Nephron progenitor cell (in vitro differentiated cells): ENCODE results near the gene NET1.

Experiments used
- DNase-seq: peaks from one replicate; pipeline ENCODE4 v3.0.0; 2021
- H3K27ac Mint-ChIP-seq: 2 replicates; pipeline ENCODE4 v1.8.0; 2021; ENCODE audit warnings: mild to moderate bottlenecking, moderate library complexity, mixed read lengths
- H3K27me3 Mint-ChIP-seq: 2 replicates; pipeline ENCODE4 v1.8.0; 2021; ENCODE audit warnings: mild to moderate bottlenecking, low read depth, mixed read lengths; ENCODE audit not compliant: poor library complexity
- H3K36me3 Mint-ChIP-seq: 2 replicates; pipeline ENCODE4 v1.8.0; 2021; ENCODE audit warnings: low read depth, mixed read lengths
- H3K4me1 Mint-ChIP-seq: 2 replicates; pipeline ENCODE4 v1.8.0; 2021; ENCODE audit warnings: mixed read lengths
- H3K4me3 Mint-ChIP-seq: 2 replicates; pipeline ENCODE4 v1.8.0; 2021; ENCODE audit warnings: mild to moderate bottlenecking, moderate library complexity, mixed read lengths
- H3K9me3 Mint-ChIP-seq: 2 replicates; pipeline ENCODE4 v1.8.0; 2021; ENCODE audit warnings: mild to moderate bottlenecking, moderate library complexity, mixed read lengths
- TF ChIP-seq, protein P1 (sequence below): fragments of 200-600 bp; sonication (generic); IDR thresholded peaks from 2 replicates; pipeline ENCODE4 v1.5.0; 2021; ENCODE audit warnings: antibody characterized with exemption

NET1 gene

DNA sequence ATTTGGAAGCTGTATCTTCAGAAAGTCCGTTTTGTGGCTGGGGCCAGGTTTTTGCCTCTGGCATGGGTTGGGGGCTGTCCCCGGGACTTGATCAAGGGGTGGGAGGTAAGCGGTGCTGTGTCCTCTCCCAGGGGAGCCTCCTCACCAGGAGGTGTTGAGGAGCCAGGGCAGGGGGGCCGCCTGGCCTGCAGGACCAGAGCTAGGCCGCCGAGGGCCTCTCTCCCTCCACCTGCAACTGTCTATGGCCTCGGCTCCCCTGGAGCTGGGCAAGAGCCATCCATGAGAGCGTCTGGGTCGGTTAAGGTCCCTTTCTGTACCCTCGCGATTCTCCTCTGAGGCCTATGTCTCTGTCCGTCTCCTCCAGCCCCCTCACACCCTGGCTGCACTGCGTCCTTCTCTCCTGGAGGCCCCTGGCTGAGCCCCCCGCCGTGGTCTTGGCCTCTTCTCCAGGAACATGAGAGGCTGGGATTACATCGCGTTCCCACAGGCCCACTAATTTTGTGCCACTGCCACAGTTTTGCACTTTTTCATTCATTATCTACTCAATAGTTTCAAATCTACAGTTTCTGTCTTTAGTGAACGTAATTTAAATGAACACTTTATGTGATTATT is 66.4 kb downstream of the NET1 start:
- TF ChIP-seq, protein P1, sequence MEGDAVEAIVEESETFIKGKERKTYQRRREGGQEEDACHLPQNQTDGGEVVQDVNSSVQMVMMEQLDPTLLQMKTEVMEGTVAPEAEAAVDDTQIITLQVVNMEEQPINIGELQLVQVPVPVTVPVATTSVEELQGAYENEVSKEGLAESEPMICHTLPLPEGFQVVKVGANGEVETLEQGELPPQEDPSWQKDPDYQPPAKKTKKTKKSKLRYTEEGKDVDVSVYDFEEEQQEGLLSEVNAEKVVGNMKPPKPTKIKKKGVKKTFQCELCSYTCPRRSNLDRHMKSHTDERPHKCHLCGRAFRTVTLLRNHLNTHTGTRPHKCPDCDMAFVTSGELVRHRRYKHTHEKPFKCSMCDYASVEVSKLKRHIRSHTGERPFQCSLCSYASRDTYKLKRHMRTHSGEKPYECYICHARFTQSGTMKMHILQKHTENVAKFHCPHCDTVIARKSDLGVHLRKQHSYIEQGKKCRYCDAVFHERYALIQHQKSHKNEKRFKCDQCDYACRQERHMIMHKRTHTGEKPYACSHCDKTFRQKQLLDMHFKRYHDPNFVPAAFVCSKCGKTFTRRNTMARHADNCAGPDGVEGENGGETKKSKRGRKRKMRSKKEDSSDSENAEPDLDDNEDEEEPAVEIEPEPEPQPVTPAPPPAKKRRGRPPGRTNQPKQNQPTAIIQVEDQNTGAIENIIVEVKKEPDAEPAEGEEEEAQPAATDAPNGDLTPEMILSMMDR = no peak
- Mint-ChIP-seq H3K27ac (no peak overlapping the region), H3K4me1 (peaks cover 21% of the 10 kb centered on the region), H3K9me3 (no peaks in the 10 kb centered on the region), H3K27me3 (peaks cover 17% of the 10 kb centered on the region), H3K4me3 (no peak overlapping the region), H3K36me3 (no peaks in the 10 kb centered on the region)
- no peak for DNase-seq

DNA sequence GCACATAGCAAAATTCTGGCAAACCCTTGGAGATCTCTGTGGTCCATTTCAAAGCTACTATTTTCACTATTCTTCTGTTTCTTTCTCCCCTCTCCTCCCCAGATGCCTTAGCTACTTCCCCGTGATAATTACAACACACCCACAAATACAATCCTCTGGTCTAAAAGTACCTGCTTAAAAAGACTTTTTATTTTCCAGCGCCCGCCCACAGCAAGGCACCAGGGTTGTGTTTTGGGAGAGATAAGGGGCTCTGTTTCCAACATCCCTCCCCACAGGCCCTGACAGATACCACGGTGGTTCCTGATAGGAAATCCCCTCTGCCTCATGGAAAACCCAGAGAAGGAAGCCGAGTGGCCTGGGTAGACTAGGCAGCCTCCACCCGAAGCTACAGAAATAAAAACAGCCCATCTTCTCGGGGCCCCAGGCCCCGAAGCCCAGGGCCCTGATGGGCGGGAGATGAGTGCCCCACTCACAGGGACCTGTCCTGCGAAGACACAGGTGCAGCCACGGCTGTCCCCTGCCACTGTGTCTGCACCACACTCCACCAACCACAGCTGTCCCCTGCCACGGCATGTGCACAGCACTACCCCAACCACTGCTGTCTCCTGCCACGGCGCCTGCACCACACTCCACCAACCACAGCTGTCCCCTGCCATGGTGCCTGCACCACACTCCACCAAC is 67.3 kb downstream of the NET1 start:
- no peaks in the 10 kb centered on the region for H3K36me3 Mint-ChIP-seq
- no peaks in the 10 kb centered on the region for H3K9me3 Mint-ChIP-seq
- TF ChIP-seq, protein P1 = no peak
- DNase-seq = no peak
- no peak overlapping the region for H3K4me3 Mint-ChIP-seq
- peaks cover 21% of the 10 kb centered on the region for H3K4me1 Mint-ChIP-seq
- H3K27me3 Mint-ChIP-seq = peaks cover 14% of the 10 kb centered on the region
- H3K27ac Mint-ChIP-seq = no peak overlapping the region

DNA sequence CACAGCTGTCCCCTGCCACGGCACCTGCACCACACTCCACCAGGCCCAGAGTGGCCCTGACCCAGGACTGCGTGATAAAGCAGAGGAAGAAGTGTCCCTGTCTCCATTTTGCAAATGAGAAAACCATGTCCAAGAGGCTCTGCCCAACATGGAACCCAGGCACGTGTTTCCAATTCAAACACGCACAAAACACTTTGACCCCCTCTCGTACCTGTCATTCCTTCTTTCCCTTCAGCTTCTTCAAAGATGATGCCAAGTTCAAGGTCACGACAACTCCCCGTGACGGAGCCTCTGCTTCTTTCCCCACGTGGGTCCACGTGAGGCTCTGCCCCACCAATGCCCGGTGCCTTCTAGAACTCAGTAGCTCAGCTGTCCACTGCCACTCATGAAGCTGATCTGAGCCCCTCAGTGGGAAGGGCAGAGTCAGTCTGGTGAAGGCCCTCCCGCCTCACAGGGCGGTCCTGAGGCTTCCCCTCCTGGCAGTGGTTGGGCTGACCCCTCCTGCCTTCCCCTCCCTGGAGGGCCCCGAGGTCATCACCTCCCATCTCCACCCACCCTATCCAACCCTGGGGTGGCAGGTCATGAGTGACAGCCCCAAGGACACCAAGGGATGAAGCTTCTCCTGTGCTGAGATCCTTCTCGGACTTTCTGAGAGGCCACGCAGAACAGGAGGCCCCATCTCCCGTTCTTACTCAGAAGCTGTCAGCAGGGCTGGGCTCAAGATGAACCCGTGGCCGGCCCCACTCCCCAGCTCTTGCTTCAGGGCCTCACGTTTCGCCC is 68.0 kb downstream of the NET1 start:
- no peak overlapping the region for H3K4me3 Mint-ChIP-seq
- no peak for DNase-seq
- no peaks in the 10 kb centered on the region for H3K36me3 Mint-ChIP-seq
- no peak overlapping the region for H3K27ac Mint-ChIP-seq
- H3K27me3 Mint-ChIP-seq = peaks cover 14% of the 10 kb centered on the region
- no peaks in the 10 kb centered on the region for H3K9me3 Mint-ChIP-seq
- TF ChIP-seq, protein P1 = no peak
- H3K4me1 Mint-ChIP-seq = peaks cover 21% of the 10 kb centered on the region

DNA sequence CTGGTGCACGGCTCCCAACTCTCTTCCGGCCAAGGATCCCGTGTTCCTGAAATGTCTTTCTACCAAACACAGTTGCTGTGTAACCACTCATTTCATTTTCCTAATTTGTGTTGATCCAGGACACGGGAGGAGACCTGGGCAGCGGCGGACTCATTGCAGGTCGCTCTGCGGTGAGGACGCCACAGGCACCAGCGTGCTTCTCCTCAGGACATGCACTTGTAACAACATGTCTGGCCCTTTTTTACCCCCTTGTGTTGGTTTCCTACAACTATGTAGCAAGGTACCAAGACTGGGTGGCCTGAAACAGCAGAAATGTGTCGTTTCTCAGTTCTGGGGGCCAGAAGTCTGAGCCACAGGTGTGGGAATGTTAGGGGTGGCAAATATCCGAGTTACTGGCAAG is 68.8 kb downstream of the NET1 start:
- TF ChIP-seq, protein P1 = no peak
- Mint-ChIP-seq H3K36me3 (no peaks in the 10 kb centered on the region), H3K9me3 (no peaks in the 10 kb centered on the region), H3K4me1 (peaks cover 24% of the 10 kb centered on the region), H3K4me3 (no peak overlapping the region), H3K27ac (peak overlapping the region; percentile 89), H3K27me3 (peaks cover 16% of the 10 kb centered on the region)
- no peak for DNase-seq

DNA sequence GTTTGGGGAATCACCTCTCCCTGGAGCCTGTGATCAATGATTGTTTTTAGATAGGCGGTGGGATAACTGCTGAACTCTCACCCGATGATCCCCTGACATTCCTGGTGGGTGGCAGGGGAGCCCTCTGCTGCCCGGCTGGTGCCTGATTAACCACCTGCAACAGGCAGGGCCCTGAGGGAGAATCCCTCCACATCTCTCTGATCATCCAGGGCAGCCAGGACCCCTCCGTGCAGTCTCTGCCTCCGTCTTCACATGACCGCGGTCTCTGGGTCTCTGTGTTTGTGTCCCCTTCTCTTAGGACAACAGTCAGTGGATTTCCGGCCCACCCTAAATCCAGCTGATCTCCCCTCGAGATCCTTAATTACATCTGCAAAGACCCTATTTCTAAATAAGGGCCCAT is 69.7 kb downstream of the NET1 start:
- Mint-ChIP-seq H3K27ac (no peak overlapping the region), H3K27me3 (peaks cover 12% of the 10 kb centered on the region), H3K4me1 (peaks cover 30% of the 10 kb centered on the region), H3K36me3 (no peaks in the 10 kb centered on the region), H3K9me3 (no peaks in the 10 kb centered on the region), H3K4me3 (no peak overlapping the region)
- TF ChIP-seq, protein P1 = no peak
- no peak for DNase-seq
